Nephron (organoid): ENCODE measurements around the gene HEPHL1.
"Not testable (repeated sequence)": the region's sequence is repeated elsewhere in the genome, so short reads cannot be mapped to it uniquely, and the experiment has no call there.

Experiments
- H3K27ac Mint-ChIP-seq, 3 experiments: 2 replicates each; pipeline ENCODE4 v1.8.0; 2020; ENCODE audit warnings: mixed read lengths in 3 of 3, mild to moderate bottlenecking in 2 of 3, moderate library complexity in 1 of 3
- H3K27me3 Mint-ChIP-seq: 2 replicates; pipeline ENCODE4 v1.8.0; 2021; ENCODE audit warnings: low read depth, mild to moderate bottlenecking, moderate library complexity, mixed read lengths
- H3K36me3 Mint-ChIP-seq: 2 replicates; pipeline ENCODE4 v1.8.0; 2020; ENCODE audit warnings: low read depth, mixed read lengths
- H3K4me1 Mint-ChIP-seq: 2 replicates; pipeline ENCODE4 v1.8.0; 2020; ENCODE audit warnings: mixed read lengths
- H3K4me3 Mint-ChIP-seq, 3 experiments: 2 replicates each; pipeline ENCODE4 v1.8.0; 2020; ENCODE audit warnings: mild to moderate bottlenecking in 3 of 3, mixed read lengths in 3 of 3, moderate library complexity in 2 of 3
- H3K9me3 Mint-ChIP-seq: 2 replicates; pipeline ENCODE4 v1.8.0; 2020; ENCODE audit warnings: mixed read lengths
- TF ChIP-seq, protein P1 (sequence below), 3 experiments: fragments of 200-600 bp; sonication (generic); IDR thresholded peaks; one replicate each; pipeline ENCODE4 v1.5.0; 2021; ENCODE audit warnings: antibody characterized with exemption in 3 of 3; ENCODE audit not compliant: unreplicated experiment in 3 of 3

Gene HEPHL1

DNA sequence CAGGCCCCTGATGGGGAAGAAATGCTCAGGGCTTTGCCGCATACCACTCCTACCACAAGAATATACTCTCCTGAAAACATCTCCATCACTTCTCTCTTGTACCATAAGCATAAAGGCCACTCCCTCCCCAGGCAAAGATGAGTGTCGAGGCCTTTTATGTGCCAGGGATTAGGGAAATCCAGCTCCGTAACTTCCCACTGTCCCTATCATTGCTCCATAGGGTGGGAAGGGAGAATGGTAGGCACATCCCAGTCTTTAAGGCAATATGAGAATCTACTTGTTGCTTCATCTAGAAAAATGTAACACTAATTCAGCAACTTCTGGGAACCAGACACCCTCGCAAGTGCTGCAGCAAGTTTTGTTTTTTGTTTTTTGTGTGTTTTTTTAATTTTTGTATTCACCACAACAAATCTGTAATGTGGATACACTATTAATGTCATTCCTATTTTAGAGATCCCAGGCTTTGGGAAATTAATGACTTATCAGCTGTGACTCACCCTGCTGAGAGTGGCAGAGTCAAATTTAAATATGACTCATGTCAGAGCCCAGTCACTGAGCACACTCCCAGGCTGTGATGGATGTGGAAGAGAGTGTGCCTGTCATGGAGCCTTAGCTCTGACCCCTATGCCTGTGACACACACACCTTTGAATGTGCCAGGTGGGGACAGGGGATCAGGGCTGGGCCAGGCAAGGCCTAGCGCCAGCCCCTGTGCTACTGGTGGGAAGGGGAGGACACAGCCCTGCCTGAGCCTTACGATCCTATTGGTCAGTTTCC, 130.9 kb downstream of the HEPHL1 start:
- peaks cover 66% of the 10 kb centered on the region for H3K4me1 Mint-ChIP-seq
- H3K27me3 Mint-ChIP-seq: no peaks in the 10 kb centered on the region
- H3K27ac Mint-ChIP-seq: peak overlapping the region in 2 of 3 experiments; percentile 47 to 51

DNA sequence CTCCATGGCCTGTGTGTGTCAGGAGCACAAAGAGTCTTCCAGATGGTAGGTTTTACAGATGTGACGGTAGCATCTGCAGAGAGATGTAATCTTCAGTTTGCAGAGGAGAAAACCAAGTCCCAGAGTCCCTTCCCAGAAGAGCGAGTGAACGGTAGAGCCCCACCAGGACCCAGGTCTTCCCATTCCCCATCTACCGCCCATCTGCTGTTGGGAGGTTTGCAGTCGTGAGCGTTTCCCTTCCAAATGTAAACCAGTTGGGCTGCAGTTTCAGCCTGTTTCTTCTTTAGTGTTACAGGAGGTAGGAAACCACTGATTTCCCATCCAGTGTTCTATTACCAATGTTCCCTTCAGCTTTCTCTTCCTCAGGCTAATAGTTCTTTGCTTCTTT, 131.5 kb downstream of the HEPHL1 start:
- Mint-ChIP-seq H3K36me3 (peaks cover 29% of the 10 kb centered on the region), H3K27ac (peak overlapping the region in 2 of 3 experiments; percentile 26 to 47), H3K27me3 (no peaks in the 10 kb centered on the region), H3K9me3 (peaks cover 5% of the 10 kb centered on the region), H3K4me3 (no peak overlapping the region), H3K4me1 (peaks cover 63% of the 10 kb centered on the region)
- TF ChIP-seq, protein P1, sequence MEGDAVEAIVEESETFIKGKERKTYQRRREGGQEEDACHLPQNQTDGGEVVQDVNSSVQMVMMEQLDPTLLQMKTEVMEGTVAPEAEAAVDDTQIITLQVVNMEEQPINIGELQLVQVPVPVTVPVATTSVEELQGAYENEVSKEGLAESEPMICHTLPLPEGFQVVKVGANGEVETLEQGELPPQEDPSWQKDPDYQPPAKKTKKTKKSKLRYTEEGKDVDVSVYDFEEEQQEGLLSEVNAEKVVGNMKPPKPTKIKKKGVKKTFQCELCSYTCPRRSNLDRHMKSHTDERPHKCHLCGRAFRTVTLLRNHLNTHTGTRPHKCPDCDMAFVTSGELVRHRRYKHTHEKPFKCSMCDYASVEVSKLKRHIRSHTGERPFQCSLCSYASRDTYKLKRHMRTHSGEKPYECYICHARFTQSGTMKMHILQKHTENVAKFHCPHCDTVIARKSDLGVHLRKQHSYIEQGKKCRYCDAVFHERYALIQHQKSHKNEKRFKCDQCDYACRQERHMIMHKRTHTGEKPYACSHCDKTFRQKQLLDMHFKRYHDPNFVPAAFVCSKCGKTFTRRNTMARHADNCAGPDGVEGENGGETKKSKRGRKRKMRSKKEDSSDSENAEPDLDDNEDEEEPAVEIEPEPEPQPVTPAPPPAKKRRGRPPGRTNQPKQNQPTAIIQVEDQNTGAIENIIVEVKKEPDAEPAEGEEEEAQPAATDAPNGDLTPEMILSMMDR (IDR thresholded peaks at IDR 0.05; ENCODE audit: unreplicated experiment in 3 of 3): no peak

More for the DNA sequence above, 130.9 kb downstream of the HEPHL1 start:
- no peak overlapping the region for H3K4me3 Mint-ChIP-seq
- H3K36me3 Mint-ChIP-seq: peaks cover 24% of the 10 kb centered on the region
- TF ChIP-seq, protein P1 (IDR thresholded peaks at IDR 0.05; ENCODE audit: unreplicated experiment in 3 of 3): no peak
- H3K9me3 Mint-ChIP-seq: peaks cover 5% of the 10 kb centered on the region

DNA sequence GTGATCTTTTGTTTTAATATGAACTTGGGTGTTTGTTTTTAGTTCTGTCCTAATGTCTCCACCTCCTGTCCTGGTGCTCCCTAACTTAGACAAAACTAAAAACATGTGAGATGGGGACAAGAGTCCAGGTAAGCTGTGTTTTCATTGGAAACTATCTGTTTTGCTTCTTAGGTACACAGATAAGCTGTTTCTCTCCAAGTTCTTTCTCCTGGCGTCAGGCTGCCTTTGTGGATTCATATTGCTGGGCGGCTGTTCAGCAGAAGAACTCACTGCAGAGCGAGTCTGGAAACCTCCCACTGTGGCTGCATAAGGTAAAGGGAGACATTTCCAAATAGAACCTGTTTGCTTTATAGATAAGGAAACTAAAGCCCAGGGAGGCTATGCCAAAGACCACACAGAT, 132.2 kb downstream of the HEPHL1 start:
- Mint-ChIP-seq H3K36me3 (peaks cover 34% of the 10 kb centered on the region), H3K9me3 (peaks cover 8% of the 10 kb centered on the region), H3K4me3 (no peak overlapping the region), H3K4me1 (peaks cover 56% of the 10 kb centered on the region), H3K27me3 (no peaks in the 10 kb centered on the region), H3K27ac (peak overlapping the region in 2 of 3 experiments; percentile 26 to 47)
- TF ChIP-seq, protein P1 (IDR thresholded peaks at IDR 0.05; ENCODE audit: unreplicated experiment in 3 of 3): no peak

DNA sequence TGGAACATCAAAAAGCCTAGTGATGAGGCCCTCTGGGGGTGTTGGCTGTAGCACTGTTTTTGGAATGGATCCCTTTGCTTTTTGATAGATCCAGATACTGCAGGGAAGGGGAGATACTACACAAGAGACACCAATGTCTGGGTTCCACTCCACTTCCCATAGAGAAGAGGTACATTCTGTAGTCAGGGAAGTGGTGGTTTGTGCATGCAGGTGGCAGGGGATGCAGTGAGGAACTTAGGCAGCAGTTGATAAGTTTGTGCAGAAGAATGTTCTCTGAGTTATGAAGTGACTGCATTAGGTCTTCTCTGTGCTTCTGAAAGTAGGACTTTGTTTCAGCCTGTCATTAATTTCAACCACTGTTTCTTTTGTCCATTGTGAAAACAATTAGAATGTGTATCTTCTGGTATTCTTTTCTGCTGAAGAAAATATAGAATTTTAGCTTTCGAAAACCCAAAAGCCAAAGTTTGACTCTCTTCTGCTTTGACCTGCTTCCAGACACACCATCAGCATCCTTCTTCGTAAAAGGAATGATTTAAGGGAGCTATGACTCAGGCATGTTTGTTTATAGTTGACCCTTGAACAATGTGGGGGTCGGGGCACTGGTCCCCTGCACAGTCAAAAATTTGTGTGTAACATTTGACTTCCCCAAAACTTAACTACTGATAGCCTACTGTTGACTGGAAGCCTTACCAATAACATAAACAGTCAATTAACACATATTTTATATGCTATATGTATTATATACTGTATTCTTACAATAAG, 133.1 kb downstream of the HEPHL1 start:
- peaks cover 9% of the 10 kb centered on the region for H3K9me3 Mint-ChIP-seq
- H3K27ac Mint-ChIP-seq: peak overlapping the region in 1 of 3 experiments; percentile 41
- TF ChIP-seq, protein P1 (IDR thresholded peaks at IDR 0.05; ENCODE audit: unreplicated experiment in 3 of 3): no peak
- no peak overlapping the region for H3K4me3 Mint-ChIP-seq
- H3K27me3 Mint-ChIP-seq: no peaks in the 10 kb centered on the region
- H3K36me3 Mint-ChIP-seq: peaks cover 44% of the 10 kb centered on the region
- peaks cover 47% of the 10 kb centered on the region for H3K4me1 Mint-ChIP-seq

DNA sequence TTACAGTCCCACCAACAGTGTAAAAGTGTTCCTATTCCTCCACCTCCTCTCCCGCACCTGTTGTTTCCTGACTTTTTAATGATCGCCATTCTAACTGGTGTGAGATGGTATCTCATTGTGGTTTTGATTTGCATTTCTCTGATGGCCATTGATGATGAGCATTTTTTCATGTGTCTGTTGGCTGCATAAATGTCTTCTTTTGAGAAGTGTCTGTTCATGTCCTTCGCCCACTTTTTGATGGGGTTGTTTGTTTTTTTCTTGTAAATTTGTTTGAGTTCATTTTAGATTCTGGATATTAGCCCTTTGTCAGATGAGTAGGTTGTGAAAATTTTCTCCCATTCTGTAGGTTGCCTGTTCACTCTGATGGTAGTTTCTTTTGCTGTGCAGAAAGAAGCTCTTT, 136.2 kb downstream of the HEPHL1 start:
- H3K9me3 Mint-ChIP-seq: peaks cover 35% of the 10 kb centered on the region
- H3K27me3 Mint-ChIP-seq, H3K4me3 Mint-ChIP-seq, H3K27ac Mint-ChIP-seq: not testable (repeated sequence)
- peaks cover 21% of the 10 kb centered on the region for H3K4me1 Mint-ChIP-seq
- peaks cover 74% of the 10 kb centered on the region for H3K36me3 Mint-ChIP-seq
